IMR-90 (cell line): Measurements from ENCODE around the gene CPAMD8. TPM values are rescaled to one million over a fixed set of nuclear protein-coding genes. Genes with fewer than 3 reads are reported as not detected.

Experiments
- ATAC-seq: fragments of 200-7000 bp; cut with Tn5 transposase; 2 replicates; pipeline ENCODE4 v1.9.1; 2020; ENCODE audit warnings: low read depth, mild to moderate bottlenecking, moderate library complexity
- BruUV-seq: library from RNA; stranded (reverse); fragments of 400-500 nt; replicated peaks from 2 replicates; lab custom pipeline; 2021; lab: Mats Ljungman, UMichigan
- CTCF ChIA-PET: fragments of 300-600 bp; formaldehyde crosslinking; extraction: SDS; loops from one replicate; lab custom pipeline; 2021; ENCODE audit warnings: antibody characterized with exemption; lab: Yijun Ruan, JAX
- POLR2A ChIA-PET: fragments of 300-600 bp; sonication (Branson Sonifier 250); formaldehyde crosslinking; loops from one replicate; lab custom pipeline; 2022; ENCODE audit warnings: antibody characterized with exemption; ENCODE audit not compliant: unreplicated experiment; lab: Charles Lee
- DNase-seq: peaks from one replicate; pipeline ENCODE4 v3.0.0; 2013
- H2AFZ ChIP-seq: replicated peaks from 2 replicates; pipeline ENCODE3; 2013; ENCODE audit warnings: low read length, mild to moderate bottlenecking; ENCODE audit not compliant: poor library complexity
- H2AK5ac ChIP-seq: 2 replicates; pipeline ENCODE4 v1.6.1; 2013; ENCODE audit warnings: low read depth, low read length, inconsistent platforms
- H2AK9ac ChIP-seq: replicated peaks from 2 replicates; pipeline ENCODE3; 2013; ENCODE audit warnings: mild to moderate bottlenecking, low read depth, low read length, moderate library complexity; ENCODE audit not compliant: poor library complexity
- H2BK120ac ChIP-seq: 2 replicates; pipeline ENCODE4 v1.6.1; 2013; ENCODE audit warnings: low read depth, low read length, inconsistent platforms
- H2BK15ac ChIP-seq: 3 replicates; pipeline ENCODE4 v1.6.1; 2013; ENCODE audit warnings: low read depth, low read length, inconsistent platforms
- H2BK20ac ChIP-seq: 2 replicates; pipeline ENCODE4 v1.6.1; 2013; ENCODE audit warnings: low read depth, mild to moderate bottlenecking, inconsistent platforms, low read length, moderate library complexity
- H2BK5ac ChIP-seq: 2 replicates; pipeline ENCODE4 v1.6.1; 2013; ENCODE audit warnings: mild to moderate bottlenecking, low read depth, low read length, inconsistent platforms; ENCODE audit not compliant: poor library complexity, severe bottlenecking
- H3K14ac ChIP-seq: replicated peaks from 2 replicates; pipeline ENCODE4 v1.6.1; 2013; ENCODE audit warnings: low read depth, low read length, inconsistent platforms
- H3K18ac ChIP-seq: 2 replicates; pipeline ENCODE4 v1.6.1; 2013; ENCODE audit warnings: low read depth, low read length, control low read depth
- H3K23ac ChIP-seq: 2 replicates; pipeline ENCODE4 v1.6.1; 2013; ENCODE audit warnings: low read depth, low read length, inconsistent platforms
- H3K27ac ChIP-seq: 2 replicates; pipeline ENCODE4 v1.5.1; 2013; ENCODE audit warnings: mild to moderate bottlenecking, control low read depth, low read length; ENCODE audit not compliant: insufficient read depth
- H3K27me3 ChIP-seq: 2 replicates; pipeline ENCODE4 v1.6.1; 2013; ENCODE audit warnings: low read length; ENCODE audit not compliant: control insufficient read depth, insufficient read depth
- H3K36me3 ChIP-seq: 2 replicates; pipeline ENCODE4 v1.6.1; 2013; ENCODE audit warnings: low read length, mixed read lengths; ENCODE audit not compliant: control insufficient read depth, insufficient read depth
- H3K4ac ChIP-seq: 2 replicates; pipeline ENCODE4 v1.6.1; 2013; ENCODE audit warnings: low read depth, low read length, inconsistent platforms
- H3K4me1 ChIP-seq: 2 replicates; pipeline ENCODE4 v1.6.1; 2013; ENCODE audit warnings: low read length, mixed read lengths; ENCODE audit not compliant: control insufficient read depth, insufficient read depth
- H3K4me2 ChIP-seq: 2 replicates; pipeline ENCODE4 v1.6.1; 2013; ENCODE audit warnings: low read depth, mild to moderate bottlenecking, control low read depth, low read length, moderate library complexity
- H3K4me3 ChIP-seq: 2 replicates; pipeline ENCODE4 v1.5.1; 2013; ENCODE audit warnings: low read depth, mild to moderate bottlenecking, control low read depth, low read length, moderate library complexity; ENCODE audit not compliant: insufficient read depth
- H3K56ac ChIP-seq: 2 replicates; pipeline ENCODE4 v1.6.1; 2013; ENCODE audit warnings: low read length, inconsistent platforms; ENCODE audit not compliant: insufficient read depth; ENCODE audit errors: extremely low read depth
- H3K79me1 ChIP-seq, 2 experiments: 2 replicates each; pipeline ENCODE4 v1.6.1; 2013; ENCODE audit warnings: low read length in 2 of 2, inconsistent platforms in 1 of 2, low read depth in 1 of 2
- H3K9ac ChIP-seq: 2 replicates; pipeline ENCODE4 v1.6.1; 2013; ENCODE audit warnings: low read depth, low read length, control low read depth
- H3K9me1 ChIP-seq: 2 replicates; pipeline ENCODE4 v1.6.1; 2013; ENCODE audit warnings: low read length, inconsistent platforms; ENCODE audit not compliant: insufficient read depth
- H3K9me3 ChIP-seq: 2 replicates; pipeline ENCODE4 v1.6.1; 2013; ENCODE audit warnings: low read length; ENCODE audit not compliant: control insufficient read depth, insufficient read depth
- H4K20me1 ChIP-seq: 2 replicates; pipeline ENCODE4 v1.6.1; 2013; ENCODE audit warnings: low read length, inconsistent platforms; ENCODE audit not compliant: insufficient read depth
- H4K5ac ChIP-seq: 2 replicates; pipeline ENCODE4 v1.6.1; 2013; ENCODE audit warnings: mild to moderate bottlenecking, low read depth, low read length, control low read depth
- H4K8ac ChIP-seq, 2 experiments: 2 replicates each; pipeline ENCODE4 v1.6.1; 2013; ENCODE audit warnings: low read depth in 2 of 2, low read length in 2 of 2, control low read depth in 1 of 2, inconsistent platforms in 1 of 2
- H4K91ac ChIP-seq: 2 replicates; pipeline ENCODE4 v1.6.1; 2013; ENCODE audit warnings: low read depth, low read length, inconsistent platforms; ENCODE audit not compliant: insufficient read depth
- CEBPB ChIP-seq: IDR thresholded peaks from 2 replicates; pipeline ENCODE4 v1.6.1; 2012; ENCODE audit warnings: low read depth, low read length, improper control_type of control experiment
- MAFK ChIP-seq: IDR thresholded peaks from 2 replicates; pipeline ENCODE4 v1.6.1; 2012; ENCODE audit warnings: low read depth, low read length, improper control_type of control experiment
- MXI1 ChIP-seq: IDR thresholded peaks from 2 replicates; pipeline ENCODE4 v1.6.1; 2012; ENCODE audit warnings: low read depth, mild to moderate bottlenecking, low read length, moderate library complexity, borderline replicate concordance
- RCOR1 ChIP-seq: IDR thresholded peaks from 2 replicates; pipeline ENCODE4 v1.6.1; 2012; ENCODE audit warnings: mild to moderate bottlenecking, low read length, improper control_type of control experiment; ENCODE audit not compliant: insufficient replicate concordance
- RFX5 ChIP-seq: IDR thresholded peaks from 2 replicates; pipeline ENCODE4 v1.8.0; 2012; ENCODE audit warnings: low read depth, mild to moderate bottlenecking, low read length, moderate library complexity
- WGBS, 2 experiments: methylation state at CpG; one replicate each; pipeline versions ENCODE4 v1.1.5 to v1.1.7; 2013; ENCODE audit warnings: missing lambda C conversion rate in 2 of 2; ENCODE audit not compliant: insufficient read length in 1 of 2; ENCODE audit errors: extremely low coverage in 2 of 2; 5-methylcytosine and 5-hydroxymethylcytosine counted together
- dilution Hi-C: fragments of 300-500 bp; cut with HindIII; formaldehyde crosslinking; loops from one replicate; pipeline ENCODE4 v1.14.3; 2018; ENCODE audit warnings: low sequenced_read_pairs; ENCODE audit not compliant: unreplicated experiment
- in situ Hi-C: fragments of 300-500 bp; cut with MboI; formaldehyde crosslinking; loops from 3 replicates; pipeline ENCODE4 v1.14.3; 2019; ENCODE audit warnings: low sequenced_read_pairs, inconsistent platforms, mixed read lengths
- intact Hi-C: fragments of 100-400 bp; cut with micrococcal nuclease; formaldehyde crosslinking; loops from 2 replicates; pipeline ENCODE4 v1.10.0; 2022
- polyA plus RNA-seq, 3 experiments: library from polyadenylated mRNA; depleted of rRNA; stranded (reverse); fragments of >200 nt; gene quantifications; 2 replicates each; pipeline ENCODE4 v1.2.3, GENCODE V29; 2012; ENCODE audit warnings: low replicate concordance in 1 of 3
- total RNA-seq: library from RNA; depleted of rRNA; stranded (reverse); fragments of >200 nt; gene quantifications from 2 replicates; pipeline ENCODE4 v1.2.3, GENCODE V29; 2012
- TF ChIP-seq, protein P1 (sequence below): conservative IDR thresholded peaks from 2 replicates; pipeline ENCODE4 v1.5.1; 2012; ENCODE audit warnings: mild to moderate bottlenecking, low read depth, low read length, improper control_type of control experiment

CPAMD8 gene
- total and polyA plus RNA-seq, 2 of the 4 experiments (the other 2 are of a cell fraction) = 0.36 to 0.79 TPM

DNA sequence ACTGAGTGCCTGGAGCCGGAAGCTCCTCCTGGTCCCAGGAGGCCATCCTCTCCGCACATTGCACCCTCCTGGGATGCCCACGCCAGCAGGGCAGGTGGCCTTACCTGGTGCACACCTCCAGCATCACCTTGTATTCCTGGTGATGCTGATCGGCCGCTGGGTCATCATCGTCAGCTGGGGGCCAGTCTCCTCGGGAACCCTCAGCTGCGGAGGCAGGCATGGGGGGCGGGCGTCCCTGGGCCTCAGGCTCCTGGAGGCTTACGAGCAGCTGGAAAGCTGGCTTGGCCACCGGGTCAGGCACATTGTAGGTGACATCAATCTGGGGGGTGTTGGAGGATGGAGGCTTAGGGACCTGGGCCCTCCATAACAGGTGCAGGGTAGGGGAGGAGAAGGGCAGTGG, 124.1 kb downstream of the CPAMD8 start:
- no peak overlapping the region for H3K4me3 ChIP-seq
- H3K36me3 ChIP-seq = no peaks in the 10 kb centered on the region
- H3K56ac ChIP-seq = no peak overlapping the region
- no peak overlapping the region for H3K4me2 ChIP-seq
- dilution Hi-C loops = no loop called here
- ATAC-seq (no peak), DNase-seq (no peak)
- in situ Hi-C loops = no loop called here
- H3K4ac ChIP-seq = no peak overlapping the region
- no peak overlapping the region for H2BK5ac ChIP-seq
- H4K20me1 ChIP-seq = no peaks in the 10 kb centered on the region
- H3K27me3 ChIP-seq = peaks cover 2% of the 10 kb centered on the region; the same call in 1 of the 2 replicates
- TF ChIP-seq, protein P1, sequence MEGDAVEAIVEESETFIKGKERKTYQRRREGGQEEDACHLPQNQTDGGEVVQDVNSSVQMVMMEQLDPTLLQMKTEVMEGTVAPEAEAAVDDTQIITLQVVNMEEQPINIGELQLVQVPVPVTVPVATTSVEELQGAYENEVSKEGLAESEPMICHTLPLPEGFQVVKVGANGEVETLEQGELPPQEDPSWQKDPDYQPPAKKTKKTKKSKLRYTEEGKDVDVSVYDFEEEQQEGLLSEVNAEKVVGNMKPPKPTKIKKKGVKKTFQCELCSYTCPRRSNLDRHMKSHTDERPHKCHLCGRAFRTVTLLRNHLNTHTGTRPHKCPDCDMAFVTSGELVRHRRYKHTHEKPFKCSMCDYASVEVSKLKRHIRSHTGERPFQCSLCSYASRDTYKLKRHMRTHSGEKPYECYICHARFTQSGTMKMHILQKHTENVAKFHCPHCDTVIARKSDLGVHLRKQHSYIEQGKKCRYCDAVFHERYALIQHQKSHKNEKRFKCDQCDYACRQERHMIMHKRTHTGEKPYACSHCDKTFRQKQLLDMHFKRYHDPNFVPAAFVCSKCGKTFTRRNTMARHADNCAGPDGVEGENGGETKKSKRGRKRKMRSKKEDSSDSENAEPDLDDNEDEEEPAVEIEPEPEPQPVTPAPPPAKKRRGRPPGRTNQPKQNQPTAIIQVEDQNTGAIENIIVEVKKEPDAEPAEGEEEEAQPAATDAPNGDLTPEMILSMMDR = no peak
- TF ChIP-seq MXI1 (no peak), MAFK (no peak), RCOR1 (no peak), RFX5 (no peak), CEBPB (no peak)
- WGBS, 2 experiments = 100% methylated on average over 1 of the region's 12 CpGs; no CpG with 5 or more reads in 1 of the 2 experiments
- H3K9me3 ChIP-seq = no peaks in the 10 kb centered on the region
- H2BK20ac ChIP-seq = no peak overlapping the region
- no peak overlapping the region for H2AK5ac ChIP-seq
- H2AK9ac ChIP-seq = no peak overlapping the region
- ChIA-PET CTCF (no interaction called here), POLR2A (no interaction called here)
- no peaks in the 10 kb centered on the region for H3K4me1 ChIP-seq
- H3K23ac ChIP-seq = no peak overlapping the region
- no peak overlapping the region for H2AFZ ChIP-seq
- BruUV-seq = no TSS peak
- H3K14ac ChIP-seq = no peak overlapping the region
- no peaks in the 10 kb centered on the region for H3K79me1 ChIP-seq
- no peak overlapping the region for H3K9ac ChIP-seq
- intact Hi-C loops = no loop called here
- no peak overlapping the region for H3K18ac ChIP-seq
- H4K8ac ChIP-seq = no peak overlapping the region
- no peak overlapping the region for H4K5ac ChIP-seq
- H2BK15ac ChIP-seq = no peak overlapping the region
- no peak overlapping the region for H4K91ac ChIP-seq
- no peaks in the 10 kb centered on the region for H3K9me1 ChIP-seq
- no peak overlapping the region for H3K27ac ChIP-seq
- no peak overlapping the region for H2BK120ac ChIP-seq
